H54 (cell line): ENCODE data around the gene NEK2.
"Not testable (repeated sequence)": the region's sequence is repeated elsewhere in the genome, so short reads cannot be mapped to it uniquely, and the experiment has no call there.

Experiments
- DNase-seq: peaks from one replicate; pipeline ENCODE4 v3.0.0; 2011; ENCODE audit warnings: low spot score, mixed read lengths; ENCODE audit not compliant: insufficient read length
- FAIRE-seq: peaks from 3 replicates; lab custom pipeline; 2011; peaks lifted over from hg19 to GRCh38; lab: Jason Lieb, UNC
- POLR2A ChIP-seq: IDR thresholded peaks from 2 replicates; pipeline ENCODE4 v1.6.1; 2011; ENCODE audit warnings: low read depth, mild to moderate bottlenecking, low read length

Gene NEK2

DNA sequence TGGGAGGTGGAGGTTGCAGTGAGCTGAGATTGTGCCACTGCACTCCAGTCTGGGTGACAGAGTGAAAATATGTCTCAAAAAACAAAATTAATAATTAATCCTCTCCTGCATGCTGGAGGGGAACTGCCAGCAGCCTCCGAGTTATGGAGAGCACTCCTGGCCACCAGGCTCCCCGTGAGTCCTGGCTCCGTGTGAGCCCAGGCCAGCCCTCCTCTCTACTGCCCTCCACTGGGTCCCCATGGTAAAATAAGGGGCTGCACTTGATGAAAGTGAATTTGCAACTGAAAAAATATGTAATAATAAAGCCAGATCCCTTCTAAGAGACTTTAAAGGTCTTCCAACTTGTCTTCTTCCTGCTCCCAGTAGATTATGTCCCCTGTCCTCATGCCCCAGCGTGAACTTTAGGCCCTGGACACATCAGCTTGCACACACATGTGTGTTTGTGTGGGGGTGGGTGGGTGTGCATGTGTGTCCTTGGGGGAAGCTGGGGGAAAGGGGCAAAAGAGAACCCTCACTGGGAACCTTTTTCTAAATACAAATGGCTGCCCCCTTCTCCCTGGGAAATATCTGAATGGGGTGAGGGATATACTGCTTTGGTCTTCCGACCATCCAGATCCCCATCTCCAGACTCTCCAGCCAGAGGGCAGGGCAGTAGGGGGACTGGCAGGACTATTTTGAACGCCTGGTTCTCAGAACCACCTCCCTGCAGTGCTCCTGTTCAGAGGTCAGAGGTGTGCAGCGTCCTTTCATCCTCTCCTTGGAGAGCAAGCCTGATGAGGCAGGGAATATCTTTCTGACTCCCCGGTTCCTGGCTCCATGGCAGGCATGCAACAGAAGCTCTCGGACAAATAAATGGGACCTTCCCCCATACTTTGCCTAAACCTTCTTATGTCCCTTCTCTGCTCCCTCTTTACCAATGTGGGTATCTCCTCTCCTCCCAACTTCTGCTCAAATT, 26.2 kb downstream of the NEK2 start:
- FAIRE-seq = no peak

DNA sequence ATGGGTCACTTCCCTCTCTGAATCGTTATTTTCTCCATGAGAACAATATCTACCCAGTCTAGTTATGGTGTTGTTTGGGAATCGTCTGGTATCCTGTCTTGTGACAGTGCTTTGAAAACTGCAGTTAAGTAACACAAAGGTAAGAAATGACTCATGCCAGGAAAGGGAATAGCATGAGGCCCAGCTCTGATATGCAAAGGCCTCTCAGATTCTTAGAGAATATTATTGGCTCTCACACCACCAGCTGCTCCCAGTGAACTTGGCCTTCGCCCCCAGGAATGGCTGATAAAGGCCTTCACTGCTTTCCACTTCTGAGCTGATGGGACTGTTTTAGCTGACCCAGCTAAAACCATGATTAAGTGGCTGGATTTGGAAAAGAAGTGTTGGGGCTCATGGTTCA, 27.1 kb downstream of the NEK2 start:
- no peak for TF ChIP-seq POLR2A
- FAIRE-seq (no peak), DNase-seq (no peak)

More for the DNA sequence above, 26.2 kb downstream of the NEK2 start:
- TF ChIP-seq POLR2A = no peak
- no peak for DNase-seq

DNA sequence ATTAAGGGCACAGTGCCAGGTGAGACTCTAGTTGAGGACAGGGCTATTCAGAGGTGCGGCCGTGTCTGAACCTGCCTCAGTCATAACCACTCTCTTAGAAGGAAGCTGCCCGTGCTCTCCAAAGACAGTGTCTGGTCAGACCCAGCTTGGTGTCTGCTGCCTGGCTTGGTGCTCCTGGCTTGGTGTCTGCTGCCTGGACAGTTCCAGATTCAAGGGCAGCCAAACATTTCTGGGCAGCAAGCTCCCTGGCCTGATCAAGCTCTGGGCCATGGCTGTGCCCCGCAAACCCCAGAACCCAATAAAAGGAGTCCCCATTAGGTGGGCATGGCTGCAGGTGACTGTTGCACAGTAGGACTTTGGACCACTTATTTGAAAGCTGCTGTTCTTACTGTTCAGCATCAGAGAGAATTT, 27.7 kb downstream of the NEK2 start:
- FAIRE-seq (no peak), DNase-seq (no peak)
- no peak for TF ChIP-seq POLR2A

DNA sequence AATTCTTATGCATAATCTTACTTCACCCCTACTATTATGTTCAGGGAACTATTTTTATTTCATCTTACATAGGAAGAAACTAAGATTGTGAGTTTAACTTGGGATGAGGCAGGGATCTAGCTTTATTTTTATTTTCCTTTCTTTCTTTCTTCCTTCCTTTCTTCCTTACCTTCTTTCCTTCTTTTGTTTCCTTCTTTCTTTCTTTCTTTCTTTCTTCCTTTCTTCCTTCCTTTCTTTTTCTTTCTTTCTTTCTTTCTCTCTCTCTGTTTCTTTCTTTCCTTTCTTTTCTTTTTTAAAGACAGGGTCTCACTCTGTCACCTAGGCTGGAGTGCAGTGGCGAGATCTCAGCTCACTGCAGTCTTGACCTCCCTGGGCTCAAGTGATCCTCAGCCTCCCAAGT, 28.9 kb downstream of the NEK2 start:
- DNase-seq (no peak), FAIRE-seq (no peak)
- TF ChIP-seq POLR2A = no peak

DNA sequence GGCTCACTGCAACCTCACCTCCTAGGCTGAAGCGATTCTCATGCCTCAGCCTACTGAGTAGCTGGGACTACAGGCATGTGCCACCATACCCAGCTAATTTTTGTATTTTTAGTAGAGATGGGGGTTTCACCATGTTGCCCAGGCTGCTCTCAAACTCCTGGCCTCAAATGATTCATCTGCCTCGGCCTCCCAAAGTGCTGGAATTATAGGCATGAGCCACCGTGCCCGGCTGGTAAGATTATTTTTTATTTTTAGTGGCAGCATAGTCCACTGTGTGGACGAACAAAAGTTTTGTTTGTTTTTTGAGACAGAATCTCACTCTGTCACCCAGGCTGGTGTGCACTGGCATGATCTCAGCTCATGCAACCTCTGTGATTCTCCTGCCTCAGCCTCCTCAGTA, 29.8 kb downstream of the NEK2 start:
- not testable (repeated sequence) for FAIRE-seq

DNA sequence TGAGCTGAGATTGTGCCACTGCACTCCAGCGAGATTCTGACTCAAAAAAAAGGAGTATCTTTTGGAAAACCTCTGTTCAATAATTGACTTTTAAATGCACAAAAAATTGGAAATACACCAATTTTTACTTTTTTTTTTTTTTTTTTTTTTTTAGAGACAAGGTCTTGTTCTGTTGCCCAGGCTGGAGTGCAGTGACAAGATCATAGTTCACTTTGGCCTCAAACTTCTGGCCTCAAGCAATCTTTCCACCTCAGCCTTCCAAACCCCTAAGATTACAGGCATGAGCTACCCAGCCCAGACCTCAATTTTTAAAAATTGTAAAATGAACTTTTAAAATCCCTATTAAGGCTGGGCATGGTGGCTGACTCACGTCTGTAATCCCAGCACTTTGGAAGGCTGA, 30.8 kb downstream of the NEK2 start:
- TF ChIP-seq POLR2A = no peak
- DNase-seq = no peak
- no peak for FAIRE-seq

More for the DNA sequence above, 29.8 kb downstream of the NEK2 start:
- not testable (repeated sequence) for DNase-seq

DNA sequence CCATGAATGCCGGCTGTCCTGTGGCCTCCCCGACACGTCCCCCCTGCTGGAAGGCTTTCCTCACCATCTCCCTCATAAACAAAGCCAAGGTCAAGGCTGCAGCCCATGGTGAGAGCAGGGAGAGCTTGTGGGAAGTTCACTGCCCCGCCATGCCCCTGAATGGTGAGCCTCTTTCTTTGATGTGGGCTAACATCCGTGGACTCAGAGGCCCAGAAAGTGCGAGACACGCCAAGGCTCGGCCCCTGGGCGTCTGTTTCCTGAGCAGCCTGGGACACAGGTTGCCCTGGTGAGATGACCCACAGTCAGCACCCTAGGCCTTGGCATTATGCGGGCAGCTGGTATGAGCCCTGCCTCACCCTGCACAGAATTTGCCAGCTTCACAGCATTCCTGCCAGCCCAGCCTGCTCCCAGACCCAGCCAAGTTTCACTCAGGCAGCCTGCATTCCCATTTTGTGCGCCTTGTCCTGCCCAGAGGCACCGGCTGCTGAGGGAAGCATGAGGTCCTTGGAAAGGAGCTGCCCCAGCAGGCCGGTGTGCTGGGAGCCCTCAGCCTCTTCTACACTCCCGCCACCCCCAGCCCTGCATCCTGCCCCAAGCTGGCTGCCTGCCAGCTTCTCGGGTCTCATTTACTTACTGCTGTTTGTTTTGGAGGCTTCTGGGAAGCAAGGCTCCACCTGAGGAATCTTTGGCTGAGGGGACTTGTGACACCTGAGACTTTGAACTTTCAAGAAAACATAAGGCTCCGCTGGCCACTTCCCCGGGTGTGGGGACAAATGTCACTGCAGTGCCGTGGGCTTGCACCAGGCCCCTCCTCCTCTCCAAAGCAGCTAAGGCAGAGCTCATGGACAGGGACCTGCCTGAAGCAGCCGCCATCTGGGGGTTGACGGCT, 31.9 kb downstream of the NEK2 start:
- TF ChIP-seq POLR2A = no peak

DNA sequence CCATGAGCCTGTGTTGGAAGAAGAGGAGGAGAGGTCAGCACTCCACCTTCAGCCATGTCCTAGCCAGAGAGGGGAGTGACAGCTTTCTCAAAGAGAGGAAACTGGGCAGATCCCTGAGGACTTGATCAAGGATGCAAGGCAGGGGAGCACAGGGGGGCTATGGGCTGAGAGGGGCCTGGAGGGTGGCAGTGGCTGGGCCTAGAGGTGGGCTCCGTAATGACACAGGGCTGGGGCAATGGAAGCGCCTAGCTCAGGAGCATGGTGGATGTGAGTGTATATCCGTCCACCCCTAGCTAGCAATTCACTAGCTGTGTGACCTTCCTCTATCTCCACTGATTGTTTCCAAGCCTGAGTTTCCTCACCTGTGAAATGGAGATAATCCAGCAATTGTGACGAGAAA, 32.6 kb downstream of the NEK2 start:
- no peak for TF ChIP-seq POLR2A
- FAIRE-seq = no peak
- DNase-seq = no peak

More for the DNA sequence above, 31.9 kb downstream of the NEK2 start:
- FAIRE-seq = no peak
- DNase-seq = peak; percentile 53

DNA sequence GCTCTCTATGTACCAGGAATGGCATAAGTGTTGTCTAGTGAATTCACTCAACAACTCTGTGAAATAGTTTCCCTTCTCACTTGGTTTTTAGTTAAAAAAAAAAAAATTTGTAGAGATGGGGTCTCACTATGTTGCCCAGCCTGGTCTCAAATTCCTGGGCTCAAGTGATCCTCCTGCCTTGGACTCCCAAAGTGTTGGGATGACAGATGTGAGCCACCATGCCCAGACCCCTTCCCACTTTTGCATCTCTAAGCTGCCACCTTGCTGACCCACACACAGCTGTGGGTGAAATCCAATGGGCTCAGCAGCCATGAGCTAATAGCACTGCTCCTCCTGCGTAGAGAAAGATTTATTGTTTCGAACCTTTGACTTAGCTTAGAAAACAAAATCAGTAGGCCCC, 33.5 kb downstream of the NEK2 start:
- DNase-seq = no peak
- FAIRE-seq = no peak
- TF ChIP-seq POLR2A = no peak

DNA sequence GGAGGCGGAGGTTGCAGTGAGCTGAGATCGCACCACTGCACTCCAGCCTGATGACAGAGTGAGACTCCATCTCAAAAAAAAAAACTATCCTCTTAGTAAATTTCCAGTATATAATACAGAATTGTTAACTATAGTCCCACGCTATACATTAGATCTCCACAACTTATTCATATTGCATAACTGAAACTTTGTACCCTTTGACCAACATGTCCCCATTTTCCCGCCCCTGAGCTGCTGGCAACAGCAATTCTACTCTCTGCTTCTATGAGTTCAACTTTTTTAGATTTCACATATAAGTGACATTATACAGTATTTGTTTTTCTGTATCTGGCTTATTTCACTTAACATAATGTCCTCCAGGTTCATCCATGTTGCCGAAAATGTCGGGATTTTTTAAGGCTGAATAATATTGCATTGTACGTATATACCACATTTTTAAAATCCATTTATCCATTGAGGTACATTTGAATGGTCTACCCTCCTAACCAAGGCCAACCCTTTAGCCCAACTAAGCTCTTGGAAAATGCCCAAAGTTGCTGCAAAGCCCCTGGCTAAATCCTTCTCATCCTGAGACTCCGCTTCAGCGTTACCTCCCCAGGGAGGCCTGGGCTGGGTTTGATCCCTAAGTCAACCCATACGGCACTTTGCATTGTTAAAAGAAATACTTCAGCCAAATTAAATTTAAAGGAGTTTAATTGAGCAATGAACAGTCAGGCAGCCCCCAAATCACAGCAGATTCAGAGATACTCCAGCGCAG, 34.2 kb downstream of the NEK2 start:
- FAIRE-seq (no peak), DNase-seq (no peak)
- no peak for TF ChIP-seq POLR2A

DNA sequence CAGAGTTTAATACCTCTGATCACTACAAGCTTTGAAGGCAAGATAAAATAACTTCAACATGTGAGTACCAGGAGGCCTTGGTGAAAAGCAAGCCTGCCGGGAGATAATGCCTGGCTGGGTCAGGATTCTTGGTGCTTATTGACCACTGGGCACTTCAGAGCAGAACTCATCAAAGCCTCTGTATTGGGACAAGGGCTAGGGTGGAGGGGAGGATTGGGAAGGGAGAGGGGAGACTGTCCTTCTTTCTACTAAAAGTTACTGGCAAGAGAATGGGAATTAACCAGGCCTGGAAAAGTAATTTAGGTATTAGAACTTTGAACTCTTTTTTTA, 35.2 kb downstream of the NEK2 start:
- FAIRE-seq = no peak
- no peak for TF ChIP-seq POLR2A
- DNase-seq = no peak

DNA sequence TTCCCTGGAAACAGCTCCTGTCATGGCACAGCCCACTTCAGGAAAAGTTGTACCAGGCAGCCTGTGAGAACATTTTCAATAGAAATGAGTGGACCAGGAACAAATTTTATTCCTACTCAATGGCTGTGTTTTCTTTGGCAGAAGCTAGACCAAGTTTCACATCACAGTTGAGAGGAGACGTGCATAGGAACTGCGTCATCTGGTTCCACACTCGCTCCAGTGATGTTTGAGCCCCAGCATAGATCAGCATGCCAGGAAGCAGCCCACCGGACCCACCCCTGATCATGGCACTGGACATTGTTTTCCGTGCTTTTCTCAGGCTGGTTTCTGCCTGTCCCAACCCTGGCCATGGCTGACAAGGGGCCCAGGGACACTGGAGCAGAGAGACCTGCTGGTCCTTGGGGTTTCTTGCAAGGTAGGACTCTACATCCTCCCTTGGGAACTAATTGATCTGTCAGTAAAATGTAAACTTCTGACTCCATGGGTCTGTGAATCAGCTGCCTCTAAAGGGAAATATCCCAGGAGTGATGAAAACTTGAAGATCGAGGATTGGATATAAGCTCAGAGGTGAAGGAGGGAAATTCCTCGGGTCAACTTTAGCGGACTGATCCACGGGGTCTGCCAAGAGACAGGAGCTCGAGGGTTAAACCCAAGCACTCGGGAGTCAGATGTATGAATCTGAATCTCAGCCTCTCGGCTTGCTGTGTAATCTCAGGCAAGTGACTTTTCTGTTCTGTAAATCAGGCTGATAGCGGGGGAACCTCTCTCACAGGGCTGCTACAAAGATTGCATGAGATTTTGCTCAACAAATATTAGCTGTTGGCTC, 35.7 kb downstream of the NEK2 start:
- TF ChIP-seq POLR2A = no peak
- DNase-seq (no peak), FAIRE-seq (no peak)

DNA sequence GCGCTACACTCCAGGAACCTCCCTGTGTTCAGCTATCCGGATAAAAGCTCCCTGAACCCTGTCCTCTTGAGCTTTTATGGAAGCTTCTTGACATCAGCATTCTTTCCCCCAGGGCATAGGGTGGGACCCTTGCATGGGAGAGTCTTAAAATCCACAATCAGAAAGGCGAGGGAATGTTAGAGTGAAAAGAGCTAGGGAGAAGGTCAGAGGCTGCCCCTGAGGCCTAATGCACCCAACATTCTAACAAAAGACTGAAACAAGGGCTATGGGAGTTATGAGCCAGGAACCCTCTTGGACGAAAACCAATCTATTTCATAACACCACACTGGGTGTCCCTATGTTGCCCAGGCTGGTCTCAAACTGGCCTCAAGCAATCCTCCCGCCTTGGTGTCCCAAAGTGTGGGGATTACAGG, 36.7 kb downstream of the NEK2 start:
- no peak for TF ChIP-seq POLR2A
- FAIRE-seq = no peak
- no peak for DNase-seq
